PC-3 (cell line): ENCODE measurements around the gene DDOST.

Experiments used
- EZH2 ChIP-seq: fragments of 300-600 bp; sonication (generic); IDR thresholded peaks from one replicate; pipeline ENCODE4 v1.6.1; 2017; ENCODE audit warnings: antibody characterized with exemption, mild to moderate bottlenecking, low read length; ENCODE audit not compliant: unreplicated experiment
- TF ChIP-seq, protein P1 (sequence below): fragments of 300-600 bp; sonication (generic); conservative IDR thresholded peaks from 2 replicates; pipeline ENCODE4 v1.5.1; 2017; ENCODE audit warnings: antibody characterized with exemption, low read depth, mild to moderate bottlenecking, low read length

DNA sequence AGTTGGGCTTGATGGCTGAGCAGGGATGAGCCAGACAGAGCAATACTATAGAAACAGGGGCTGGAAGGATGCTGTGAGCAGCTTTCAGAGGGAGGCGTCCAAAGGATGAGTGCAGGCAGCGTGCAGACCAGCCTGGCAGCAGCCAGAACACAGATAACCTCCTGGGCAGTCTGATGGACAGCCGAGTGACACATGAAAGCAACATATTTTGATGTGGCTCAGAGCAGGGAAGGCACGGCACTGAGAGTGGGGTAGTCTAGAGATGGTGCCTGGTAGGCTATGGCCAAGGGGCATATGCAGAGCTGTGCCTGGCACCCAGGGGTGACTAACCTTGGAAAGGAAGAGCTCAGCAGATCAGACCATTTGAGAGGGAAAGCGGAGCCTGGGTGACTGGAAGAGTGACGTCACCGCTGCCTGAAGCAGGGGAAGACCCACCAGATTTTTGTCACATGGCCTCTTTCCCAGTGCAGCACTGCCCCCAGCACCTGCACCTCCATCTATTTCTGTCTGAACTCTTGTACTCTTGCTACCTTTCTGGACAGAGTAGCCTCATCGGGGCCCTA lies 24.3 kb downstream of the DDOST start:
- TF ChIP-seq, protein P1, sequence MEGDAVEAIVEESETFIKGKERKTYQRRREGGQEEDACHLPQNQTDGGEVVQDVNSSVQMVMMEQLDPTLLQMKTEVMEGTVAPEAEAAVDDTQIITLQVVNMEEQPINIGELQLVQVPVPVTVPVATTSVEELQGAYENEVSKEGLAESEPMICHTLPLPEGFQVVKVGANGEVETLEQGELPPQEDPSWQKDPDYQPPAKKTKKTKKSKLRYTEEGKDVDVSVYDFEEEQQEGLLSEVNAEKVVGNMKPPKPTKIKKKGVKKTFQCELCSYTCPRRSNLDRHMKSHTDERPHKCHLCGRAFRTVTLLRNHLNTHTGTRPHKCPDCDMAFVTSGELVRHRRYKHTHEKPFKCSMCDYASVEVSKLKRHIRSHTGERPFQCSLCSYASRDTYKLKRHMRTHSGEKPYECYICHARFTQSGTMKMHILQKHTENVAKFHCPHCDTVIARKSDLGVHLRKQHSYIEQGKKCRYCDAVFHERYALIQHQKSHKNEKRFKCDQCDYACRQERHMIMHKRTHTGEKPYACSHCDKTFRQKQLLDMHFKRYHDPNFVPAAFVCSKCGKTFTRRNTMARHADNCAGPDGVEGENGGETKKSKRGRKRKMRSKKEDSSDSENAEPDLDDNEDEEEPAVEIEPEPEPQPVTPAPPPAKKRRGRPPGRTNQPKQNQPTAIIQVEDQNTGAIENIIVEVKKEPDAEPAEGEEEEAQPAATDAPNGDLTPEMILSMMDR: no peak
- no peak for TF ChIP-seq EZH2
